NCI-H524 treated with DMSO at 0.1 percent for 48 hours (cell line): ENCODE data around the gene KIAA1671.
"Not testable (repeated sequence)": the region's sequence is repeated elsewhere in the genome, so short reads cannot be mapped to it uniquely, and the experiment has no call there.

ENCODE experiments used
- DNase-seq: peaks from one replicate; lab custom pipeline; 2025; lab: John Stamatoyannopoulos, UW

Gene KIAA1671

DNA sequence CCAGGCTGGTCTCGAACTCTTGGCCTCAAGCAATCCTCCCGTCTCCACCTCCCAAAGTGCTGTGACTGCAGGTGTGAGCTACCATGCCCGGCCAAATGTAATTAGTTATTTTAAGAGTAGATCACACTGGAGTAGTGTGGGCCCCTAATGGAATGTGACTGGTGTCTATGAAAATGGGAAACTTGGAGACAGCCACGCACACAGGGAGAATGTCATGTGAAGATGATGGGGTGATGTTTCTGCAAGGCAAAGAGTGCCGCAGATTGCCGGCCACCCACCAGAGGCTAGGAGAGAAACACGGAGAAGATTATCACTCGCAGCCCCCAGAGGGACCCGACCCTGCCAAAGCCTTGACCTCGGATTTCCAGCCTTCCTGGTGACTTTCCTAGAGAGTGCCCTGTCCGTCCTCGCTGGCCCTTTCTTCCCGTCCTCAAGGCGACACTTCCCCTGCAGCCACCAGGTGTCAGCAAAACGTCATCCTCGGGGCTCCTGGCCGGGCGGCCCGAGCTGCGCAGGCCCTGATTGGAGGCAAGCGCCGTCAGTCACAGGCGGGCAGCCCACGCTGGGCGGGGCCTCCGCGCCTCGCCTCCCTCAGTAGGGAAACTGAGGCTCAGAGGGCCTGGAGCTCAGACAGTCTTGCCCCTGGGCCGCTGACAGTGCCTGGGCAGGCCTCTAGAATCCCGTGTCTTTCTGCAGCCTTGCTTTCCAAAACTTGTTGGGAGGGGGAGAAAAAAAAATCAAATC lies 283.2 kb downstream of the KIAA1671 start:
- peak; percentile 37 for DNase-seq

DNA sequence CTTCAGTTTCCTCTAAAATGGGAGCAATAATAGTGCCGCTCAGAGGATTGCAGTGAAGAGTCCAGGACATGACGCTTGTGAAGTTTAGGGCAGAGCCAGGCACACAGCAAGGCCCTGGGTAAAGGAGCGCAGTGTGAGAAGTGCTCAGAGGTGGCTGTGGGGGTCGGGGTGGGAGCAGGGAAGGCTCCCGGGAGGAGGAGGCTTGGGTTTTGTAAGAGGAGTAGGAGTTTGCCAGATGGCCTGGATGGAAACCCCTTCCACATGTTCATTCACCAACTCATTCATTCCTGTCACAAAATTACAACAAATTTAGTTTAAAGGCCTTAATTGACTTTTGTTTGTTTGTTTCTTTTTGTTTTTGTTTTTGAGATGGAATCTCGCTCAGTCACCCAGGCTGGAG lies 283.9 kb downstream of the KIAA1671 start:
- no peak for DNase-seq

DNA sequence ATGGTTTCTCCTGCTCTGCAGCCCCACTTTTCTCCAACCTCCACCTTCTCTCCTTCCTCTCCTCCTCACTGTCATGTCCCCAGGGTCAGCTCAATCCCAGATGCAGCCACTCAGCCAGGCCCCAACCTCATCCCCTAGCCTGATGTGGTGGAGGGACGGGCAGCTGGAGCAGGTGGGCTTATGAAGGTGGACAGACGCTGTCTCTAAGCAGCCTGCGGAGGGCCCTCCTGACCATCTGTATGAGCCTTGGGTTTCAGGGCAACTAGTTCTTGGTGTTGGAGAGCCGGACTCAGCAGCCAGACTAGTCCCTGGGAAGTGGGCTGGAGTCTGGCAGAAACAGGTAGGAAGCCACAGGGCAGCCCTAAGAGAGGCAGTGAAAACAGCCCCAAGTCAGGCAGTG lies 285.0 kb downstream of the KIAA1671 start:
- no peak for DNase-seq

DNA sequence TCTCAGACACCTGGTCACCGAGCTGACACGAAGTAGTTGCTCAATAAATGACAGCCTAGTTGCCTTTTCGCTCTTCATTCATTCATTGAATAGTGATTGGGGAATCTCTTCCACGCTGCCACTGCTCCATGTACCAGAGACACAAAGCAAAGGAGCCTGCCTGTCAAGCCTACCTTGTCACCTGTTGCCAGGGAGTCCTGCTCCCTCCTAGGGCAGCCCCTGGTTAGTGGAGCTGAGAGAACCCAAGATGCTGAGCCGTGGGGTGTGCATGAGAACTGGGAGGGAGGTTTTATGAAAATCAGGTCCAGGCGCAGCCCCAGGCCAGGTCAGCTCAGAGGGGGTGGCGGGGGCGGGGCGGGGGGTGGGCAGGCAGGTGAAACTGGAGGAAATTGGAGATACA lies 285.5 kb downstream of the KIAA1671 start:
- not testable (repeated sequence) for DNase-seq
